HepG2 (cell line): Measurements from ENCODE around the gene STMND1. TPM values are rescaled to one million over a fixed set of nuclear protein-coding genes. Genes with fewer than 3 reads are reported as not detected.

Source experiments
- ATAC-seq: fragments of 200-7000 bp; cut with Tn5 transposase; 3 replicates; pipeline ENCODE4 v1.9.1; 2020; ENCODE audit warnings: mild to moderate bottlenecking, moderate library complexity
- BruUV-seq: library from RNA; stranded (reverse); fragments of 400-500 nt; replicated peaks from 2 replicates; lab custom pipeline; 2021; lab: Mats Ljungman, UMichigan
- CTCF ChIA-PET: fragments of 300-600 bp; formaldehyde crosslinking; extraction: SDS; loops from one replicate; lab custom pipeline; 2021; ENCODE audit warnings: low total read pairs, inconsistent platforms, low intra/inter-chr PET ratio; lab: Yijun Ruan, JAX
- POLR2A ChIA-PET: fragments of 350-600 bp; sonication (Branson Sonifier 250); formaldehyde crosslinking; loops from one replicate; lab custom pipeline; 2020; ENCODE audit warnings: antibody characterized with exemption, inconsistent platforms; lab: Yijun Ruan, JAX
- DNase-seq: peaks from one replicate; pipeline ENCODE4 v3.0.0-alpha.2; 2015; ENCODE audit warnings: low spot score
- FAIRE-seq: peaks from 3 replicates; lab custom pipeline; 2011; peaks lifted over from hg19 to GRCh38; lab: Jason Lieb, UNC
- H2AFZ ChIP-seq: one replicate; pipeline ENCODE4 v1.6.1; 2011; ENCODE audit warnings: low read length, inconsistent platforms
- H3K27ac ChIP-seq: fragments of 300-600 bp; 3 replicates; pipeline ENCODE4 v1.8.0; 2011; ENCODE audit warnings: mixed run types, mild to moderate bottlenecking, mixed read lengths, low read length, inconsistent platforms; ENCODE audit not compliant: insufficient read depth; ENCODE audit errors: extremely low read length
- H3K27me3 ChIP-seq, 2 experiments: fragments of 200-600 bp in 1 of 2; 2 replicates in 1 of 2; 3 replicates in 1 of 2; pipeline versions ENCODE4 v1.6.0 to v1.8.0; 2011; ENCODE audit warnings: low read length in 2 of 2, mild to moderate bottlenecking in 2 of 2, moderate library complexity in 2 of 2, inconsistent platforms in 1 of 2; ENCODE audit not compliant: insufficient read depth in 2 of 2, control insufficient read depth in 1 of 2
- H3K36me3 ChIP-seq, 2 experiments: fragments of 200-600 bp in 1 of 2; replicated peaks in 1 of 2; 2 replicates in 1 of 2; 3 replicates in 1 of 2; pipeline versions ENCODE4 v1.5.1 to v1.8.0; 2011; ENCODE audit warnings: low read length in 2 of 2, inconsistent platforms in 1 of 2; ENCODE audit not compliant: insufficient read depth in 2 of 2, control insufficient read depth in 1 of 2
- H3K4me1 ChIP-seq: 2 replicates; pipeline ENCODE4 v1.5.1; 2012; ENCODE audit warnings: low read length, inconsistent platforms; ENCODE audit not compliant: insufficient read depth
- H3K4me2 ChIP-seq: 2 replicates; pipeline ENCODE4 v1.6.0; 2011; ENCODE audit warnings: low read depth, low read length, inconsistent platforms
- H3K4me3 ChIP-seq, 3 experiments: fragments of 200-600 bp in 1 of 3; sonication (generic), shearing (Covaris generic) in 1 of 3; replicated peaks in 1 of 3; 2 replicates each; pipeline ENCODE4 v1.5.1; 2011 to 2016; ENCODE audit warnings: low read length in 3 of 3, inconsistent platforms in 2 of 3, low read depth in 2 of 3, mild to moderate bottlenecking in 2 of 3, control low read depth in 1 of 3, mixed read lengths in 1 of 3; ENCODE audit not compliant: insufficient read depth in 1 of 3
- H3K79me2 ChIP-seq: one replicate; pipeline ENCODE4 v1.6.1; 2011; ENCODE audit warnings: low read length, inconsistent platforms; ENCODE audit not compliant: insufficient read depth
- H3K9ac ChIP-seq: 2 replicates; pipeline ENCODE4 v1.6.0; 2011; ENCODE audit warnings: mild to moderate bottlenecking, low read depth, low read length, inconsistent platforms; ENCODE audit not compliant: insufficient read depth
- H3K9me3 ChIP-seq: 2 replicates; pipeline ENCODE4 v1.5.1; 2012; ENCODE audit warnings: mild to moderate bottlenecking, low read length
- H4K20me1 ChIP-seq: 2 replicates; pipeline ENCODE4 v1.6.0; 2011; ENCODE audit warnings: inconsistent platforms, mild to moderate bottlenecking, low read length, moderate library complexity; ENCODE audit not compliant: insufficient read depth
- CEBPG ChIP-seq: IDR thresholded peaks from 2 replicates; pipeline ENCODE4 v1.6.1; 2016
- FOXJ3 ChIP-seq: sonication (generic); formaldehyde crosslinking; IDR thresholded peaks from 2 replicates; pipeline ENCODE4 v1.4.0; 2020; ENCODE audit warnings: missing genetic modification reagents, mild to moderate bottlenecking, borderline replicate concordance
- GZF1 ChIP-seq: sonication (generic); formaldehyde crosslinking; IDR thresholded peaks from 2 replicates; pipeline ENCODE4 v1.5.1; 2020; ENCODE audit warnings: mild to moderate bottlenecking, missing genetic modification reagents
- STAG1 ChIP-seq: sonication (generic); formaldehyde crosslinking; IDR thresholded peaks from 2 replicates; pipeline ENCODE4 v1.4.0; 2020; ENCODE audit warnings: missing genetic modification reagents
- WGBS: methylation state at CpG from one replicate; pipeline ENCODE4 v1.1.6; 2017; ENCODE audit warnings: low lambda C conversion rate; 5-methylcytosine and 5-hydroxymethylcytosine counted together
- in situ Hi-C: cut with HindIII; loops from 2 replicates; pipeline ENCODE4 v1.10.0; 2017; ENCODE audit warnings: low pct_unique_long_range_greater_than_20kb; ENCODE audit not compliant: extremely low pct_ligation_motif_present
- intact Hi-C: fragments of 100-400 bp; cut with micrococcal nuclease; formaldehyde crosslinking; loops from one replicate; pipeline ENCODE4 v1.10.0; 2022; ENCODE audit not compliant: unreplicated experiment
- polyA plus RNA-seq, 8 experiments: library from polyadenylated mRNA; depleted of rRNA in 3 of 8; stranded (reverse) in 7 of 8; unstranded in 1 of 8; fragments of >200 nt; fragmentation: Illumina TruSeq in 4 of 8; extraction: Trizol in 4 of 8; gene quantifications; 2 replicates each; pipeline versions ENCODE4 v1.2.1 to v1.2.3, GENCODE V29; 2011 to 2016; ENCODE audit warnings: low read depth in 4 of 8, missing spikeins in 1 of 8, mixed read lengths in 1 of 8; ENCODE audit not compliant: insufficient read depth in 1 of 8
- total RNA-seq, 5 experiments: library from RNA; depleted of rRNA; stranded (reverse); fragments of >200 nt; fragmentation: Illumina TruSeq; extraction: Trizol; gene quantifications; 2 replicates each; pipeline ENCODE4 v1.2.3, GENCODE V29; 2016; ENCODE audit warnings: low read depth in 1 of 5
- TF ChIP-seq, protein P1 (sequence below): sonication (generic); formaldehyde crosslinking; conservative IDR thresholded peaks from 2 replicates; pipeline ENCODE4 v1.4.0; 2020; ENCODE audit warnings: missing genetic modification reagents
- TF ChIP-seq, protein P2 (sequence below): sonication (generic); formaldehyde crosslinking; IDR thresholded peaks from 2 replicates; pipeline ENCODE4 v1.5.1; 2020; ENCODE audit warnings: mild to moderate bottlenecking, missing genetic modification reagents

The STMND1 gene
- total and polyA plus RNA-seq, 2 of the 13 experiments (the other 11 are each of a cell fraction or from before 2014, with no cell fraction given) = not detected

DNA sequence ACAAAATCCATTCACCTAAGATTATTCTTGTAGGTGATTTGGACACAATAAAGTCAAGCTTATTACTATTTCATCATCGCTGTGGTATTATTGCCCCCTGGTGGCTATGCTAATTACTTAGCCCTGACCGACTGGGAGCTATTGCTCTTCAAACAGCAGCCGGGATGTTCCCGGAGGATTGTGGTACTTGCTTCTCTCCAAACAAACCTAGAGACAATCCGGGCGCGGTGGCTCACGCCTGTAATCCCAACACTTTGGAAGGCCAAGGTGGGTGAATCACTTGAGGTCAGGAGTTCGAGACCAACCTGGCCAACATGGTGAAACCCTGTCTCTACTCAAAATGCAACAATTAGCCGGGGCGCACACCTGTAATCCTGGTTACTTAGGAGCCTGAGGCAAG is 15.4 kb upstream of the STMND1 start (continued):
- TF ChIP-seq, protein P1, sequence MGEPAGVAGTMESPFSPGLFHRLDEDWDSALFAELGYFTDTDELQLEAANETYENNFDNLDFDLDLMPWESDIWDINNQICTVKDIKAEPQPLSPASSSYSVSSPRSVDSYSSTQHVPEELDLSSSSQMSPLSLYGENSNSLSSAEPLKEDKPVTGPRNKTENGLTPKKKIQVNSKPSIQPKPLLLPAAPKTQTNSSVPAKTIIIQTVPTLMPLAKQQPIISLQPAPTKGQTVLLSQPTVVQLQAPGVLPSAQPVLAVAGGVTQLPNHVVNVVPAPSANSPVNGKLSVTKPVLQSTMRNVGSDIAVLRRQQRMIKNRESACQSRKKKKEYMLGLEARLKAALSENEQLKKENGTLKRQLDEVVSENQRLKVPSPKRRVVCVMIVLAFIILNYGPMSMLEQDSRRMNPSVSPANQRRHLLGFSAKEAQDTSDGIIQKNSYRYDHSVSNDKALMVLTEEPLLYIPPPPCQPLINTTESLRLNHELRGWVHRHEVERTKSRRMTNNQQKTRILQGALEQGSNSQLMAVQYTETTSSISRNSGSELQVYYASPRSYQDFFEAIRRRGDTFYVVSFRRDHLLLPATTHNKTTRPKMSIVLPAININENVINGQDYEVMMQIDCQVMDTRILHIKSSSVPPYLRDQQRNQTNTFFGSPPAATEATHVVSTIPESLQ = no peak
- TF ChIP-seq CEBPG (peak; percentile 84), STAG1 (CRISPR knock-in tag) (peak; percentile 72)
- TF ChIP-seq, protein P2, sequence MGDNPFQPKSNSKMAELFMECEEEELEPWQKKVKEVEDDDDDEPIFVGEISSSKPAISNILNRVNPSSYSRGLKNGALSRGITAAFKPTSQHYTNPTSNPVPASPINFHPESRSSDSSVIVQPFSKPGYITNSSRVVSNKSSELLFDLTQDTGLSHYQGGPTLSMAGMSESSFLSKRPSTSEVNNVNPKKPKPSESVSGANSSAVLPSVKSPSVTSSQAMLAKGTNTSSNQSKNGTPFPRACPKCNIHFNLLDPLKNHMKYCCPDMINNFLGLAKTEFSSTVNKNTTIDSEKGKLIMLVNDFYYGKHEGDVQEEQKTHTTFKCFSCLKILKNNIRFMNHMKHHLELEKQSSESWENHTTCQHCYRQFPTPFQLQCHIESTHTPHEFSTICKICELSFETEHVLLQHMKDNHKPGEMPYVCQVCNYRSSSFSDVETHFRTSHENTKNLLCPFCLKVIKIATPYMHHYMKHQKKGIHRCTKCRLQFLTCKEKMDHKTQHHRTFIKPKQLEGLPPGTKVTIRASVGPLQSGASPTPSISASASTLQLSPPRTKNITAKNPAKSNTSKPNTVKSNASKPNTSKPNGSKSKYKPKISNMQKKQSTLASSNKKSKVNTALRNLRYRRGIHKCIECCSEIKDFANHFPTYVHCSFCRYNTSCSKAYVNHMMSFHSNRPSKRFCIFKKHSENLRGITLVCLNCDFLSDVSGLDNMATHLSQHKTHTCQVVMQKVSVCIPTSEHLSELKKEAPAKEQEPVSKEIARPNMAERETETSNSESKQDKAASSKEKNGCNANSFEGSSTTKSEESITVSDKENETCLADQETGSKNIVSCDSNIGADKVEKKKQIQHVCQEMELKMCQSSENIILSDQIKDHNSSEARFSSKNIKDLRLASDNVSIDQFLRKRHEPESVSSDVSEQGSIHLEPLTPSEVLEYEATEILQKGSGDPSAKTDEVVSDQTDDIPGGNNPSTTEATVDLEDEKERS = no peak

DNA sequence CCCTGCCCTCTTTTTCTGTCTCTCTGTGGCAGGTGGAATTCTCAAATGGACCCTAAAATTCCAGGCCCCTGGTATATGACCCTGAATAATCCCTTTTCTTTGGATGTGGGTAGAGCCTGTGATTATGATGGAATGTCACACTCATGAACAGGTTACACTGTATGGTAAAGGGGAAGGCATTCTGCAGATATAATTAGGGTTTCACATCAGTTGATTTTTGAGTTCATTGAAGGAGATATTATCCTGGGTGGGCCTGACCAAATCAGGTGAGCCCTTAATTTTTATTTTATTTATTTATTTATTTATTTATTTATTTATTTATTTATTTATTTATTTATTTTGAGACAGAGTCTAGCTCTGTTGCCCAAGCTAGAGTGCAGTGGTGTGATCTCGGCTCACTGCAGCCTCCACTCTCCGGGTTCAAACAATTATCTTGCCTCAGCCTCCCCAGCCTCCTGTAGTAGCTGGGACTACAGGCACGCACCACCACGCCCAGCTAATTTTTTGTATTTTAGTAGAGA is 13.7 kb upstream of the STMND1 start:
- POLR2A ChIA-PET = no interaction called here
- Histone ChIP-seq H3K36me3 (no peaks in the 10 kb centered on the region), H3K27me3 (peaks cover 0 to 10% of the 10 kb centered on the region in 2 experiments; a peak in 1 of 5 replicates)
- no TSS peak for BruUV-seq
- no peak for FAIRE-seq
- intact Hi-C loops = no loop called here
- TF ChIP-seq GZF1 (CRISPR knock-in tag) (0 out of 2 replicates have a peak, but pooled peaks have one; percentile 9), FOXJ3 (CRISPR knock-in tag) (no peak)
- TF ChIP-seq, all 625 proteins: peak for 1
- no peak overlapping the region for H2AFZ ChIP-seq
- 43% methylated on average over 4 of the region's 4 CpGs for WGBS
- DNase-seq = no peak
- no peaks in the 10 kb centered on the region for H3K9me3 ChIP-seq
- no peaks in the 10 kb centered on the region for H3K4me1 ChIP-seq
- no peak overlapping the region for H3K9ac ChIP-seq
- H3K79me2 ChIP-seq = no peaks in the 10 kb centered on the region
- in situ Hi-C loops = loop anchor here (10.0 kb wide), 1 partner anchor 313 kb away; no protein-coding TSS in a partner anchor
- ATAC-seq = no peak
- H3K27ac ChIP-seq = no peak overlapping the region
- CTCF ChIA-PET = no interaction called here
- no peaks in the 10 kb centered on the region for H4K20me1 ChIP-seq
- no peak overlapping the region for H3K4me2 ChIP-seq
- H3K4me3 ChIP-seq = no peak overlapping the region
